GM12878 (cell line): Measurements from ENCODE around the gene SPRED3. TPM values are rescaled to one million over a fixed set of nuclear protein-coding genes. Genes with fewer than 3 reads are reported as not detected.

Source experiments
- BCLAF1 ChIP-seq: fragments of 450-650 bp; IDR thresholded peaks from 2 replicates; pipeline ENCODE4 v1.6.1; 2017; ENCODE audit warnings: antibody characterized with exemption, mild to moderate bottlenecking, moderate library complexity
- BHLHE40 ChIP-seq, 2 experiments: fragments of 450-650 bp in 1 of 2; IDR thresholded peaks; 2 replicates each; pipeline ENCODE4 v1.6.1; 2011 to 2017; ENCODE audit warnings: low read depth in 2 of 2, borderline replicate concordance in 1 of 2, improper control_type of control experiment in 1 of 2, low read length in 1 of 2, mild to moderate bottlenecking in 1 of 2
- HDGF ChIP-seq: fragments of 450-650 bp; IDR thresholded peaks from 2 replicates; pipeline ENCODE4 v1.6.1; 2016; ENCODE audit warnings: antibody characterized with exemption
- MLLT1 ChIP-seq: fragments of 450-650 bp; IDR thresholded peaks from 2 replicates; pipeline ENCODE4 v1.6.1; 2016; ENCODE audit warnings: mild to moderate bottlenecking
- NR2C2 ChIP-seq: IDR thresholded peaks from 2 replicates; pipeline ENCODE4 v1.6.1; 2011; ENCODE audit warnings: borderline replicate concordance, low read depth; ENCODE audit not compliant: control insufficient read depth, insufficient read length
- STAT1 ChIP-seq: fragments of 450-650 bp; conservative IDR thresholded peaks from 2 replicates; pipeline ENCODE4 v1.6.1; 2014; ENCODE audit warnings: antibody characterized with exemption, mild to moderate bottlenecking
- TCF12 ChIP-seq: IDR thresholded peaks from 2 replicates; pipeline ENCODE4 v1.6.1; 2011; ENCODE audit warnings: low read depth, mild to moderate bottlenecking, low read length
- ZBTB4 ChIP-seq: fragments of 450-650 bp; formaldehyde crosslinking; IDR thresholded peaks from 2 replicates; pipeline ENCODE4 v1.4.0; 2022; ENCODE audit warnings: mild to moderate bottlenecking, moderate library complexity
- polyA plus RNA-seq, 11 experiments: library from polyadenylated mRNA; depleted of rRNA in 4 of 11; unstranded in 6 of 11; stranded (reverse) in 5 of 11; fragments of >200 nt; fragmentation: Nextera tagmentation in 4 of 11; fragmentation: Illumina TruSeq in 1 of 11; extraction: Ambion mirVana in 4 of 11; extraction: Trizol in 1 of 11; gene quantifications; 1 replicate in 1 of 11; 2 replicates in 10 of 11; pipeline versions ENCODE4 v1.2.1 to v1.2.3, GENCODE V29; 2011 to 2016; ENCODE audit warnings: inconsistent platforms in 2 of 11, missing spikeins in 2 of 11, low read depth in 1 of 11
- total RNA-seq, 4 experiments: library from RNA; depleted of rRNA in 3 of 4; stranded (reverse); fragments of >200 nt in 3 of 4; fragmentation: Illumina TruSeq in 1 of 4; extraction: Trizol in 1 of 4; gene quantifications; 2 replicates each; pipeline versions ENCODE4 v1.2.1 to v1.2.3, GENCODE V29; 2013 to 2021

Gene SPRED3
- total and polyA plus RNA-seq, 10 of the 15 experiments (the other 5 are each of a cell fraction or from before 2014, with no cell fraction given), result 0.09 to 1.5 (median 0.31) TPM; not detected in 2

GRCh38 chr19:38340927-38341326 lies 47.6 kb upstream of the SPRED3 start (continued):
- TF ChIP-seq ZBTB4 (CRISPR knock-in tag) (no peak), STAT1 (no peak), BHLHE40 (IDR thresholded peaks at IDR 0.05; ENCODE audit: borderline replicate concordance in 1 of 2, low read depth in 2 of 2, low read length in 1 of 2) (no peak), MLLT1 (no peak), TCF12 (no peak), HDGF (no peak), NR2C2 (no peak), BCLAF1 (no peak)
